CD8-positive, alpha-beta memory T cell (primary cell): ENCODE results near the gene MS4A18. TPM values are rescaled to one million over a fixed set of nuclear protein-coding genes. Genes with fewer than 3 reads are reported as not detected.
"Not testable (repeated sequence)": the region's sequence is repeated elsewhere in the genome, so short reads cannot be mapped to it uniquely, and the experiment has no call there.

Source experiments
- CTCF ChIA-PET: fragments of 350-600 bp; sonication (Branson Sonifier 250); formaldehyde crosslinking; loops from one replicate; lab custom pipeline; 2021; ENCODE audit warnings: antibody characterized with exemption; lab: Charles Lee
- POLR2A ChIA-PET: fragments of 350-600 bp; sonication (Branson Sonifier 250); formaldehyde crosslinking; loops from one replicate; lab custom pipeline; 2021; ENCODE audit warnings: antibody characterized with exemption; lab: Charles Lee
- DNase-seq, 5 donors: peaks; one replicate each; pipeline versions ENCODE4 v3.0.0 to v3.0.0-alpha.2; 2020 to 2022; ENCODE audit warnings: mixed read lengths in 1 of 5
- H3K27ac ChIP-seq: one replicate; pipeline ENCODE4 v1.7.0; 2013; ENCODE audit warnings: low read depth, mild to moderate bottlenecking, low read length, moderate library complexity
- H3K27me3 ChIP-seq: 2 replicates; pipeline ENCODE4 v1.7.0; 2013; ENCODE audit warnings: low read length, mild to moderate bottlenecking; ENCODE audit not compliant: insufficient read depth, poor library complexity, severe bottlenecking
- H3K36me3 ChIP-seq: 2 replicates; pipeline ENCODE4 v1.7.0; 2013; ENCODE audit warnings: mild to moderate bottlenecking, low read length, moderate library complexity; ENCODE audit not compliant: insufficient read depth
- H3K4me1 ChIP-seq: 2 replicates; pipeline ENCODE4 v1.7.0; 2013; ENCODE audit warnings: mild to moderate bottlenecking, low read length, moderate library complexity; ENCODE audit not compliant: insufficient read depth
- H3K4me3 ChIP-seq: 2 replicates; pipeline ENCODE4 v1.7.0; 2013; ENCODE audit warnings: mild to moderate bottlenecking, low read length
- H3K9me3 ChIP-seq: 2 replicates; pipeline ENCODE4 v1.7.0; 2013; ENCODE audit warnings: mild to moderate bottlenecking, low read length
- H3K27ac Mint-ChIP-seq, 8 donors: one replicate each; pipeline ENCODE4 v1.8.0; 2020 to 2021; ENCODE audit warnings: mixed read lengths in 8 of 8, mild to moderate bottlenecking in 6 of 8, inconsistent platforms in 3 of 8, moderate library complexity in 3 of 8
- H3K27me3 Mint-ChIP-seq, 2 donors: one replicate each; pipeline ENCODE4 v1.8.0; 2020 to 2021; ENCODE audit warnings: mixed read lengths in 2 of 2, mild to moderate bottlenecking in 1 of 2, moderate library complexity in 1 of 2
- H3K36me3 Mint-ChIP-seq, 3 donors: one replicate each; pipeline ENCODE4 v1.8.0; 2020 to 2021; ENCODE audit warnings: mixed read lengths in 3 of 3, inconsistent platforms in 1 of 3, mild to moderate bottlenecking in 1 of 3
- H3K4me1 Mint-ChIP-seq, 3 donors: one replicate each; pipeline ENCODE4 v1.8.0; 2020 to 2021; ENCODE audit warnings: mixed read lengths in 3 of 3, inconsistent platforms in 1 of 3, mild to moderate bottlenecking in 1 of 3
- H3K4me3 Mint-ChIP-seq, 7 donors: one replicate each; pipeline ENCODE4 v1.8.0; 2020 to 2021; ENCODE audit warnings: mixed read lengths in 7 of 7, mild to moderate bottlenecking in 6 of 7, moderate library complexity in 4 of 7, inconsistent platforms in 2 of 7
- H3K9me3 Mint-ChIP-seq, 5 donors: one replicate each; pipeline ENCODE4 v1.8.0; 2020 to 2022; ENCODE audit warnings: mixed read lengths in 5 of 5, mild to moderate bottlenecking in 3 of 5, moderate library complexity in 2 of 5, inconsistent platforms in 1 of 5
- polyA plus RNA-seq: library from polyadenylated mRNA; unstranded; fragments of 300-500 nt; fragmentation: Illumina TruSeq; gene quantifications from one replicate; pipeline ENCODE4 v1.2.3, GENCODE V29; 2021
- total RNA-seq, 2 experiments: library from RNA; stranded (reverse); gene quantifications; one replicate each; pipeline ENCODE4 v1.2.3, GENCODE V29; 2021

MS4A18 gene
- total RNA-seq (not detected), polyA plus RNA-seq (not detected)

GRCh38 chr11:60724420-60724819 lies at the start of gene MS4A18:
Gene MS4A18 (plus strand): TSS chr11:60724720.
- Histone ChIP-seq H3K36me3 (no peaks in the 10 kb centered on the region), H3K27me3 (no peaks in the 10 kb centered on the region), H3K27ac (no peak within 1 kb of the TSS), H3K4me3 (no peak within 1 kb of the TSS), H3K4me1 (no peaks in the 10 kb centered on the region), H3K9me3 (no peaks in the 10 kb centered on the region)
- no peak for DNase-seq
- Mint-ChIP-seq H3K4me1 (no peaks in the 10 kb centered on the region), H3K36me3 (no peaks in the 10 kb centered on the region), H3K27me3 (peaks cover 9 to 42% of the 10 kb centered on the region in 2 donors), H3K9me3 (no peaks in the 10 kb centered on the region), H3K4me3 (no peak within 1 kb of the TSS), H3K27ac (no peak within 1 kb of the TSS)
- ChIA-PET CTCF (no interaction called here), POLR2A (no interaction called here)

- not testable (repeated sequence) for H3K27me3 ChIP-seq
- peaks cover 0 to 21% (median 0%) of the 10 kb centered on the region in 3 donors for H3K36me3 Mint-ChIP-seq
Observed at GRCh38 chr11:60678231-60678630, 46.3 kb upstream of the MS4A18 start.

DNA sequence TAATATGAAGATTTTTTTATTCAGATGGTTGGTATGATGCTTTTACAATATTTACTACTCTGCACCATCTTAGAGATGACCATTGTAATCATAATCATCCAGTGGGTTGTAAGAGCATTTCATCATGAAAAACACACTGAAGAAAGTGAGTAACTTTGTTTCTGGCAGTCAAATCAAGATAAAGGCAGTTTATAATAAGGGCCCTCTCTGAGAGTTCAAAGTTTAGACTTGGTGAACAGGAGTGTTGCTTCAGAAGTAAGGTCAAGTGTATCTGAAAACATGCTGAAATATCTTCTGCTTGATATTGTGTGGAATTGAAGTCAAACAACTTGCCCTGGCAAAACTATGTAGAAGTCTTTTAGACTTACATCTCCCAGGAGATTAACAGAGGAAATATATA lies 44.6 kb upstream of the MS4A18 start:
- Mint-ChIP-seq H3K27me3 (peaks cover 10 to 37% of the 10 kb centered on the region in 2 donors), H3K27ac (no peak overlapping the region), H3K9me3 (peaks cover 22 to 35% (median 26%) of the 10 kb centered on the region in 5 donors), H3K4me3 (no peak overlapping the region), H3K36me3 (peaks cover 0 to 21% (median 0%) of the 10 kb centered on the region in 3 donors), H3K4me1 (no peaks in the 10 kb centered on the region)
- DNase-seq = no peak
- ChIA-PET POLR2A (no interaction called here), CTCF (no interaction called here)
- no peaks in the 10 kb centered on the region for H3K4me1 ChIP-seq
- H3K9me3 ChIP-seq = no peaks in the 10 kb centered on the region
- H3K4me3 ChIP-seq = no peak overlapping the region
- H3K27me3 ChIP-seq = no peaks in the 10 kb centered on the region
- no peak overlapping the region for H3K27ac ChIP-seq
- no peaks in the 10 kb centered on the region for H3K36me3 ChIP-seq

More at GRCh38 chr11:60678231-60678630, 46.3 kb upstream of the MS4A18 start:
- H3K27ac ChIP-seq, H3K9me3 ChIP-seq, DNase-seq, POLR2A ChIA-PET, H3K4me3 ChIP-seq, H3K4me1 Mint-ChIP-seq, H3K27ac Mint-ChIP-seq, H3K4me1 ChIP-seq, CTCF ChIA-PET, H3K4me3 Mint-ChIP-seq, H3K36me3 ChIP-seq: not testable (repeated sequence)
- Mint-ChIP-seq H3K27me3 (peaks cover 10 to 43% of the 10 kb centered on the region in 2 donors), H3K9me3 (peaks cover 23 to 40% (median 36%) of the 10 kb centered on the region in 5 donors)

DNA sequence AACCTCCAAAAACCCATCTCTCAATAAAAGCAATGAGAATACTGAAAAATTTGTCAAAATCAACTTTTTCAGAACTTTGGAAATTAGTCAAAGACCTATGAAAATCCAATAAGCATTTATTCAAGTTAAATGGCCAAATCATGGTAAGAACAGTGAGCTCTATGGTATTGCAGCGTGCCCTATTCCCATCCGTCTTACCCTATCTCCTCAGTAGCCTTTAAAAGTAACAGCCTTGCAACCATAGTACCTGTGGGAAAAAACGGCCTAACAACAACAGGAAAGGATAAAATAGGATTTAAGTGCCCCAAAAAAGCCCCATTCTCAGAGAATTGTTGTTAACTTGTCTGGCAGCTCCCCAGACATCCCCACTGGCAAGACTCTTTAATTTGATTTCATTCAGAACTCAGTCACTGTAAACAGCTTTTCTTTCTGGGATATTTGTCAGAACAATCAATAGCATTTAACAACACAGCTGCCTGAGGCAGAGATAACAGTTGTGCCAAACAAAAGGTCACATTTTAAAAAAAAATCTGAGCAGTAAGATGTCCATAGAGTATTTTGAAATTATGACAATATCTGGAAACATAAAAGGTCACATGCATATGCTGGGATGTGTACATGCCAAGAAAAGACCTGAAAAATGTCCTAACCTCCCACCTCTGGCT lies 43.9 kb upstream of the MS4A18 start:
- CTCF ChIA-PET = no interaction called here
- POLR2A ChIA-PET = no interaction called here
- H3K36me3 ChIP-seq = no peaks in the 10 kb centered on the region
- H3K27ac Mint-ChIP-seq = no peak overlapping the region
- no peaks in the 10 kb centered on the region for H3K27me3 ChIP-seq
- H3K9me3 Mint-ChIP-seq = peaks cover 22 to 35% (median 26%) of the 10 kb centered on the region in 5 donors
- H3K27me3 Mint-ChIP-seq = peaks cover 9 to 37% of the 10 kb centered on the region in 2 donors
- no peaks in the 10 kb centered on the region for H3K4me1 Mint-ChIP-seq
- no peak for DNase-seq
- H3K36me3 Mint-ChIP-seq = peaks cover 0 to 21% (median 0%) of the 10 kb centered on the region in 3 donors
- no peak overlapping the region for H3K27ac ChIP-seq
- no peak overlapping the region for H3K4me3 Mint-ChIP-seq
- H3K4me1 ChIP-seq = no peaks in the 10 kb centered on the region
- no peaks in the 10 kb centered on the region for H3K9me3 ChIP-seq
- no peak overlapping the region for H3K4me3 ChIP-seq

- H3K4me3 Mint-ChIP-seq, H3K4me1 Mint-ChIP-seq, H3K36me3 Mint-ChIP-seq, H3K9me3 ChIP-seq, H3K36me3 ChIP-seq, H3K27me3 ChIP-seq, H3K4me3 ChIP-seq, H3K27ac ChIP-seq, POLR2A ChIA-PET, H3K9me3 Mint-ChIP-seq, H3K27ac Mint-ChIP-seq, CTCF ChIA-PET, DNase-seq, H3K4me1 ChIP-seq: not testable (repeated sequence)
- peaks cover 2 to 28% of the 10 kb centered on the region in 2 donors for H3K27me3 Mint-ChIP-seq
Observed at GRCh38 chr11:60684541-60684848, 40.0 kb upstream of the MS4A18 start.

- H3K4me3 Mint-ChIP-seq = no peak overlapping the region
- no peaks in the 10 kb centered on the region for H3K36me3 ChIP-seq
- H3K36me3 Mint-ChIP-seq = no peaks in the 10 kb centered on the region
- no peak overlapping the region for H3K27ac Mint-ChIP-seq
- POLR2A ChIA-PET = no interaction called here
- H3K27me3 ChIP-seq = no peaks in the 10 kb centered on the region
- peaks cover 7 to 37% of the 10 kb centered on the region in 2 donors for H3K27me3 Mint-ChIP-seq
- DNase-seq = no peak
- peaks cover 0 to 2% (median 0%) of the 10 kb centered on the region in 5 donors for H3K9me3 Mint-ChIP-seq
- no peaks in the 10 kb centered on the region for H3K4me1 Mint-ChIP-seq
- H3K4me1 ChIP-seq = no peaks in the 10 kb centered on the region
- H3K9me3 ChIP-seq = no peaks in the 10 kb centered on the region
- no peak overlapping the region for H3K27ac ChIP-seq
- CTCF ChIA-PET = no interaction called here
- H3K4me3 ChIP-seq = no peak overlapping the region
Observed at GRCh38 chr11:60691661-60692060, 32.9 kb upstream of the MS4A18 start.

DNA sequence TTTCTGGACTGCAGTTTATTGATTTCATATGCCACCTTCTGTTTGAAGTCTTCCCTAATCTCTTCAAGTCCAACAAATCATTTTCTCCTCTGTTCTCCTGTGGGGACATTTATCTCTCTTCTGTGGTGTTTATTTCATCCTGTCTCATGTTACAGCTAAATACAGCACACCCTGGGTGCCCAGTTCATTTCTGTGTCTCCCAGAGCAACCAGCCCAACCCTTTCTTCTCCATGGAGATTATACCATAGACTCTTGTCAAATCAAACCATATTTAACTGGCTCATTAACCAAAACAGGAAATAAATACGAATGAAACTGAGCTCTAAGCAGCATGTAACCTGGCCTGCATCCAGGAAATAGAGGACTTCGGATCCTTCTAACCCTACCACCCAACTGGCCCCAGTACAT lies 25.2 kb upstream of the MS4A18 start, which contains the start of gene MS4A8:
Gene MS4A8, plus strand, starts transcription at position 329 of the 408 bp plus-strand sequence. CDS start 1,249 bp downstream, outside the sequence.
- no peaks in the 10 kb centered on the region for H3K27me3 ChIP-seq
- H3K4me3 Mint-ChIP-seq = no peak within 1 kb of the TSS
- H3K27me3 Mint-ChIP-seq = peaks cover 1 to 8% of the 10 kb centered on the region in 2 donors
- no peaks in the 10 kb centered on the region for H3K9me3 ChIP-seq
- no peaks in the 10 kb centered on the region for H3K36me3 Mint-ChIP-seq
- H3K9me3 Mint-ChIP-seq = no peaks in the 10 kb centered on the region
- H3K4me1 Mint-ChIP-seq = no peaks in the 10 kb centered on the region
- H3K27ac ChIP-seq = no peak within 1 kb of the TSS
- ChIA-PET CTCF (no interaction called here), POLR2A (no interaction called here)
- no peaks in the 10 kb centered on the region for H3K36me3 ChIP-seq
- no peak within 1 kb of the TSS for H3K4me3 ChIP-seq
- no peak for DNase-seq
- H3K27ac Mint-ChIP-seq = no peak within 1 kb of the TSS
- H3K4me1 ChIP-seq = no peaks in the 10 kb centered on the region

DNA sequence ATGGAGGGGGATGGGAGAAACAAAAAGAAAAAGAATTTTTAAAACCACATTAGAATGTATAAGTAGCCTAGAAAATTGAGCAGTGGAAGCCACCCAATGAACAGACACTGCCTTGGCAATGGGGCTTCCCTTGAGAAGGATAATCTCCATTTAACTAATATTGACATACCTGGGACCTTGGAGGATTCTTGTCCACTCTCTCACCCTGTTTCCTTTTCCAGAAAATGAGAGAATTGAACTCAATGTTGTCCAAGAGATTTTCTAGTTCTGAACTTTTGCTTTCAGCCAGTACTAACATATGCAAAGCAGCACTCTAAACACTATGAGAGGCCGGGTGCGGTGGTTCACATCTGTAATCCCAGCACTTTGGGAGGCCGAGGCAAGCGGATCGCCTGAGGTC lies 24.6 kb upstream of the MS4A18 start:
- no peak overlapping the region for H3K27ac Mint-ChIP-seq
- Histone ChIP-seq H3K36me3 (no peaks in the 10 kb centered on the region), H3K27ac (no peak overlapping the region), H3K4me1 (no peaks in the 10 kb centered on the region), H3K27me3 (no peaks in the 10 kb centered on the region), H3K9me3 (no peaks in the 10 kb centered on the region), H3K4me3 (no peak overlapping the region)
- no peaks in the 10 kb centered on the region for H3K4me1 Mint-ChIP-seq
- peaks cover 1 to 8% of the 10 kb centered on the region in 2 donors for H3K27me3 Mint-ChIP-seq
- no peak overlapping the region for H3K4me3 Mint-ChIP-seq
- no peak for DNase-seq
- no peaks in the 10 kb centered on the region for H3K36me3 Mint-ChIP-seq
- H3K9me3 Mint-ChIP-seq = no peaks in the 10 kb centered on the region
- ChIA-PET CTCF (no interaction called here), POLR2A (no interaction called here)
